Right atrium auricular region (tissue), 2 donors: Measurements from ENCODE around the gene DTYMK. TPM values are rescaled to one million over a fixed set of nuclear protein-coding genes. Genes with fewer than 3 reads are reported as not detected.

ENCODE experiments used
- DNase-seq: peaks from one replicate; pipeline ENCODE4 v3.0.0-alpha.2; 2019; ENCODE audit warnings: low spot score
- H3K27ac ChIP-seq, 2 donors: fragments of 200-600 bp; sonication (generic); 1 replicate in 1 of 2; 2 replicates in 1 of 2; pipeline ENCODE4 v1.5.1; 2016 to 2019
- H3K27me3 ChIP-seq, 2 donors: fragments of 200-600 bp; sonication (generic); one replicate each; pipeline versions ENCODE4 v1.5.1 to v1.6.0; 2017 to 2019
- H3K36me3 ChIP-seq: fragments of 200-600 bp; sonication (generic); one replicate; pipeline ENCODE4 v1.5.1; 2016
- H3K4me1 ChIP-seq, 2 donors: fragments of 200-600 bp; sonication (generic); one replicate each; pipeline versions ENCODE4 v1.5.1 to v1.6.0; 2017 to 2019
- H3K4me3 ChIP-seq, 2 donors: fragments of 200-600 bp; sonication (generic); 1 replicate in 1 of 2; 2 replicates in 1 of 2; pipeline ENCODE4 v1.5.1; 2017 to 2019; ENCODE audit warnings: mild to moderate bottlenecking in 1 of 2, moderate library complexity in 1 of 2
- H3K9me3 ChIP-seq, 2 donors: fragments of 200-600 bp; sonication (generic); one replicate each; pipeline ENCODE4 v1.5.1; 2019
- total RNA-seq, 2 donors: library from RNA; depleted of rRNA; stranded (reverse); fragments of >200 nt; gene quantifications; one replicate each; pipeline ENCODE4 v1.1.0, GENCODE V29; 2016
- TF ChIP-seq, protein P1 (sequence below), 2 donors: fragments of 200-600 bp; sonication (generic); IDR thresholded peaks; one replicate each; pipeline ENCODE4 v1.5.1; 2019; ENCODE audit warnings: antibody characterized with exemption in 2 of 2

The DTYMK gene
- total RNA-seq, 2 donors from 2014 or later: 6.4 to 6.6 TPM

DNA sequence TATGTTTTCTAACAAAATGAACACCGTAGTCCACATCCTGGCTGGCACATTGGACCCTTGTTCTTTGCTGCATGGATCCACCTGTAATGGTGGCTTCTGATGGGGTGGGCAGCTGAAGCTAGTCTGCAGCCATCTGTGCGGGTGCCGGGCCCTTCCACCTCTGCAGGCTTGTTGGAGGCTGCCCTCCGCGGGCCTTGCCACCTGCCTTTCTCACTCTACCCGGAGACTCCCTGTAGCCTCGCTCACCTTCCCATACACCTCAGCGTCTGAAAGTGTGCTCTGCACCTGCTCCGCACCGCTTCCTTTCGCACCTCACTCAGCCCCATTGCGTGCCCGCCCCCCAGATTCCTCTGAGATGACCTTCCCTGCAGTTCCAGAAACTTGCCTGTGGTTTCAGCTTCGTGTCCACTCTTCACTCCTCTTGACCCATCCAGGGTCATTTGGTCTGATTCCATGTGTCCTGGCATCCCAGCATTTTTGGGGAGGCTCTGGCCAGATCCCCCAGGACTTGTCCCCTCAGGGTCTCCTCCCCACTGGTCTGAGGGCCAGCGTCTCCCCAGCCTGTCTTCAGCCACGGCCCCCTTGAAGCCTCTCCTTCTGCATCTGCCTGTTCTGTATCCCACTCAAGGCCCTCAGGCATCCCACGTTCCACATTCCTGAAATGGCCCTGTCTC lies 31.0 kb downstream of the DTYMK start:
- Histone ChIP-seq H3K4me1 (peaks cover 0 to 10% of the 10 kb centered on the region in 2 donors), H3K4me3 (no peak overlapping the region), H3K27me3 (no peaks in the 10 kb centered on the region), H3K36me3 (peaks cover 83% of the 10 kb centered on the region), H3K27ac (peak overlapping the region; percentile 26 to 43), H3K9me3 (no peaks in the 10 kb centered on the region)
- TF ChIP-seq, protein P1, sequence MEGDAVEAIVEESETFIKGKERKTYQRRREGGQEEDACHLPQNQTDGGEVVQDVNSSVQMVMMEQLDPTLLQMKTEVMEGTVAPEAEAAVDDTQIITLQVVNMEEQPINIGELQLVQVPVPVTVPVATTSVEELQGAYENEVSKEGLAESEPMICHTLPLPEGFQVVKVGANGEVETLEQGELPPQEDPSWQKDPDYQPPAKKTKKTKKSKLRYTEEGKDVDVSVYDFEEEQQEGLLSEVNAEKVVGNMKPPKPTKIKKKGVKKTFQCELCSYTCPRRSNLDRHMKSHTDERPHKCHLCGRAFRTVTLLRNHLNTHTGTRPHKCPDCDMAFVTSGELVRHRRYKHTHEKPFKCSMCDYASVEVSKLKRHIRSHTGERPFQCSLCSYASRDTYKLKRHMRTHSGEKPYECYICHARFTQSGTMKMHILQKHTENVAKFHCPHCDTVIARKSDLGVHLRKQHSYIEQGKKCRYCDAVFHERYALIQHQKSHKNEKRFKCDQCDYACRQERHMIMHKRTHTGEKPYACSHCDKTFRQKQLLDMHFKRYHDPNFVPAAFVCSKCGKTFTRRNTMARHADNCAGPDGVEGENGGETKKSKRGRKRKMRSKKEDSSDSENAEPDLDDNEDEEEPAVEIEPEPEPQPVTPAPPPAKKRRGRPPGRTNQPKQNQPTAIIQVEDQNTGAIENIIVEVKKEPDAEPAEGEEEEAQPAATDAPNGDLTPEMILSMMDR (IDR thresholded peaks at IDR 0.05): no peak
- DNase-seq: no peak

DNA sequence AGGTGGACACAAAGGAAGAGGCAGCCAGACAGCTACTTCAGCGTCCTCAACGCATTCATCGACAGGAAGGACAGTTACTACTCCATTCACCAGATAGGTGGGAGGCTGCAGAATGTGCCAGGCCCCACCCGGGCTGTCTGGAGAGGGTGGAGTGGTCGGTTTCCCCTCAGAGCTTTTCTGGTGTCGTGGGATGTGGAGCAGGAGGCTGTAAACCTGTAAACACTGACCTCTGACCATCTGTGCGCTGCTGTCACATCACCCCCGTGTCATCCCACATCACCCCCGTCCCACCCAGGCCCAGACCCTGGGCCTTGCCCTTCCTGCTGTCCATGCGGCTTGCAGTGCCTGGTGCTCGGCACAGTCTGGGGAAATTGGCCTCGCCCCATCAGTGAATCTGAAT lies 32.1 kb downstream of the DTYMK start:
- H3K4me1 ChIP-seq: peaks cover 0 to 15% of the 10 kb centered on the region in 2 donors
- peaks cover 73% of the 10 kb centered on the region for H3K36me3 ChIP-seq
- H3K27ac ChIP-seq: no peak overlapping the region
- no peak for DNase-seq
- H3K9me3 ChIP-seq: no peaks in the 10 kb centered on the region
- TF ChIP-seq, protein P1 (IDR thresholded peaks at IDR 0.05): no peak
- no peaks in the 10 kb centered on the region for H3K27me3 ChIP-seq
- H3K4me3 ChIP-seq: no peak overlapping the region

DNA sequence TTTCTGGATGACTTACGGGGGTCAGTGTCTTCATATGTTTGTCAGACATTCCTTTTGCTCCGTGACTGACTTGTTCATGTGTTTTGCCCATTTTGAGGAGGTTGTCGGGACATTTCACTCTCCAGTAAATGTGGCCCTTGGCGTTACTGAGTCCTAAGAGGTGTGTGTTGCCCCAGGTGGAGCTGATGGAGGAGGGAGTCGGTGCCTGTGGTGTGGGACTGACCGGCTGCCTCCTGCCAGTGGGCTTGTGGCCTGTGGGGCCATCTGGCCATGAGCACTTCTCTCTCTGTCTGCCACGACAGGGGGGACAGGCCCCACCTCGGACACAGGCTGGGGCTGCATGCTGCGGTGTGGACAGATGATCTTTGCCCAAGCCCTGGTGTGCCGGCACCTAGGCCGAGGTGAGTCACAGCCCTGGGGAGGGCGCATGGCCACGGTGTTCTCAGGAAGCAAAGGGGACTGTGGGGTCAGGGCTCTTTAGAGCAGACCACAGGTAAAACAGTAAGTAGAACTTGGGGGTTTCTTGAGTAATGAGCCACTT lies 33.3 kb downstream of the DTYMK start:
- Histone ChIP-seq H3K4me1 (peaks cover 0 to 27% of the 10 kb centered on the region in 2 donors), H3K27ac (no peak overlapping the region), H3K4me3 (no peak overlapping the region), H3K36me3 (peaks cover 60% of the 10 kb centered on the region), H3K27me3 (no peaks in the 10 kb centered on the region), H3K9me3 (no peaks in the 10 kb centered on the region)
- DNase-seq: no peak
- TF ChIP-seq, protein P1 (IDR thresholded peaks at IDR 0.05): no peak

DNA sequence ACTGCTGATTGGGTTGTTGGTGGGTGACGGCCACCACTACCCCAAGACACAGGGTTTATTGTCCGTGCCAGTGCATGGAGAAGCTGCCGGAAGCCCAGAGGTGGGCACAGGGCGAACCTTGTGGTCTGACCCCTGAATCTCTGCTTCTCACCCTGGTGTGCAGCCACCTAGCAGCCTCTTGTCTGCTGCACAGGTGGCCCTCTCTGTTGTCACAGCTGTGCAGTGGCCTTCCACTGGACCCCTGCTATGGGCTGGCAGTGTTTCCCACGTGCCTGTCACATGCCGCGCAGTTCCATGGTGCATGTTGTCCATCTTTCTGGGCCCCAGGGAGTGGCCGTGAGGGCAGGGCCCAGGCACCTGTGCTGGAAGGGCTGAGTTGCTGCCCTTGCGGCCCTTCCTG lies 33.9 kb downstream of the DTYMK start:
- peaks cover 54% of the 10 kb centered on the region for H3K36me3 ChIP-seq
- H3K27me3 ChIP-seq: no peaks in the 10 kb centered on the region
- H3K4me1 ChIP-seq: peaks cover 0 to 31% of the 10 kb centered on the region in 2 donors
- H3K9me3 ChIP-seq: no peaks in the 10 kb centered on the region
- no peak for DNase-seq
- TF ChIP-seq, protein P1 (IDR thresholded peaks at IDR 0.05): no peak
- no peak overlapping the region for H3K4me3 ChIP-seq
- H3K27ac ChIP-seq: no peak overlapping the region

DNA sequence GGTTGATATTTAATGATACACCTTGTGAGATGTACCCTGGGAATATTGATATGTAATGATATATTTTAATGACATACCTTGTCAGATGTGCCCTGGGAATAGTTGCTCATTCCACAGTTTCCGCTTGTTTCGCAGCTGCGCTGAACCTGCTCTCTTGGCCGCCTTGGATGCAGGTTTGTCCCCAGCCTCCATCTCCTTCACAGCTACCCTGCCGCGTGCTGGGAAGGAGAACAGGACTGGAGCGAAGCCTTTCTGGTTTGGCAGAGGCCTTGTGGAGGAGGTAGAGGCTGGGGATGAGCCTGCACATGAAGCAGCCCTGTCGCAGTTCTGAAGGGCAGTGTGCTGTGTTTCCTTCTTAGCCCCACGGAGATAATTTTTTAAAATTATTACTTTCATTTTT lies 34.5 kb downstream of the DTYMK start:
- H3K36me3 ChIP-seq: peaks cover 52% of the 10 kb centered on the region
- TF ChIP-seq, protein P1 (IDR thresholded peaks at IDR 0.05): no peak
- H3K27ac ChIP-seq: no peak overlapping the region
- peaks cover under 1 to 35% of the 10 kb centered on the region in 2 donors for H3K4me1 ChIP-seq
- H3K4me3 ChIP-seq: no peak overlapping the region
- no peak for DNase-seq
- H3K9me3 ChIP-seq: no peaks in the 10 kb centered on the region
- H3K27me3 ChIP-seq: no peaks in the 10 kb centered on the region
